Measurements from ENCODE around the gene DNAJC8. TPM values are rescaled to one million over a fixed set of nuclear protein-coding genes. Genes with fewer than 3 reads are reported as not detected.

Gene DNAJC8
- total and polyA plus RNA-seq, 2 of the 8 experiments (the other 6 are each of a cell fraction or from before 2014, with no cell fraction given), result 116 to 134 TPM

- no peak overlapping the region for H3K4ac ChIP-seq (replicated peaks; ENCODE audit: insufficient read length, low read depth, low read length)
- H3K36me3 ChIP-seq (ENCODE audit: control insufficient read depth in 2 of 4, insufficient read depth in 4 of 4, low read length in 3 of 4), result peaks cover 0 to 4% (median 0%) of the 10 kb centered on the region in 4 experiments; a peak in 2 of 8 replicates
- peaks cover 12% of the 10 kb centered on the region for H3K23me2 ChIP-seq (ENCODE audit: low read depth, low read length)
- H4K20me1 ChIP-seq (replicated peaks in 1 of 2; ENCODE audit: control insufficient read depth in 1 of 2, insufficient read depth in 2 of 2, low read length in 2 of 2), result peaks cover 9 to 10% of the 10 kb centered on the region in 2 experiments
- H2AFZ ChIP-seq (ENCODE audit: low read length), result no peak overlapping the region
- H2BK120ac ChIP-seq (replicated peaks; ENCODE audit: low read depth, low read length), result no peak overlapping the region
- no peak overlapping the region for H2BK12ac ChIP-seq (ENCODE audit: low read depth, low read length)
- no peak overlapping the region for H2BK15ac ChIP-seq (ENCODE audit: low read length)
- FAIRE-seq (no peak), DNase-seq (ENCODE audit: low read depth in 1 of 2, low spot score in 2 of 2) (no peak)
- H4K91ac ChIP-seq (replicated peaks; ENCODE audit: insufficient read length, low read length), result no peak overlapping the region
- no peaks in the 10 kb centered on the region for H3K9me3 ChIP-seq (ENCODE audit: insufficient read depth in 2 of 2, low read depth in 1 of 2, low read length in 1 of 2)
- no peak overlapping the region for H3K23ac ChIP-seq (ENCODE audit: insufficient read length)
- H4K5ac ChIP-seq (ENCODE audit: insufficient read length, low read depth, low read length), result no peak overlapping the region
- no peak overlapping the region; a peak in 1 of 4 replicates for H3K4me2 ChIP-seq (ENCODE audit: insufficient read depth in 1 of 2, low read depth in 2 of 2, low read length in 2 of 2)
- H3K14ac ChIP-seq (ENCODE audit: insufficient read length), result no peak overlapping the region
- H3K56ac ChIP-seq (replicated peaks; ENCODE audit: insufficient read length, low read depth, low read length), result no peak overlapping the region
- H3K9ac ChIP-seq (replicated peaks in 1 of 4; ENCODE audit: extremely low read depth in 1 of 4, low read depth in 3 of 4, low read length in 3 of 4), result no peak overlapping the region
- no peaks in the 10 kb centered on the region for H3K27me3 ChIP-seq (replicated peaks in 1 of 4; ENCODE audit: control insufficient read depth in 3 of 4, extremely low read depth in 1 of 4, insufficient read depth in 3 of 4, low read length in 3 of 4)
- no peak overlapping the region for H2BK5ac ChIP-seq (ENCODE audit: low read depth, low read length)
- no peak overlapping the region for H2BK20ac ChIP-seq (ENCODE audit: low read length)
- ChIA-PET CTCF (ENCODE audit: partially characterized antibody) (interaction anchor here (0.7 to 5.2 kb wide), 2 partner anchors 10 to 23 kb away, joined by 3 to 56 read pairs; no protein-coding TSS in a partner anchor), POLR2A (ENCODE audit: partially characterized antibody) (interaction anchor here (1.1 to 19.5 kb wide), 10 partner anchors 11 to 532 kb away, joined by 3 to 324 read pairs (median 17); partner anchors contain the start of genes ATP5IF1, DNAJC8, FAM76A and MED18)
- H3K4me1 ChIP-seq (replicated peaks in 1 of 4; ENCODE audit: control insufficient read depth in 3 of 4, insufficient read depth in 4 of 4, low read length in 3 of 4), result peaks cover 3 to 13% (median 11%) of the 10 kb centered on the region in 4 experiments; a peak in 5 of 7 replicates
- no peak overlapping the region for H3K27ac ChIP-seq (ENCODE audit: low read depth, low read length)
- TF ChIP-seq SRF (IDR thresholded peaks at IDR 0.05; ENCODE audit: low read depth, low read length) (no peak), RXRA (IDR thresholded peaks at IDR 0.05; ENCODE audit: insufficient read depth, low read depth, low read length) (no peak), BRCA1 (IDR thresholded peaks at IDR 0.05; ENCODE audit: low read depth, low read length) (no peak)
- no peak overlapping the region for H2AK5ac ChIP-seq (ENCODE audit: low read depth, low read length)
- 95% methylated on average over 4 of the region's 4 CpGs; no CpG with 5 or more reads in 1 of the 2 experiments for WGBS, 2 experiments (ENCODE audit: extremely low coverage in 1 of 2, insufficient coverage in 1 of 2, insufficient read length in 1 of 2, insufficient replicate concordance in 2 of 2, low coverage in 1 of 2, low lambda C conversion rate in 2 of 2, missing lambda C conversion rate in 1 of 2)
- no peak overlapping the region for H3K18ac ChIP-seq (ENCODE audit: extremely low read depth, low read length)
- peaks cover 19 to 27% of the 10 kb centered on the region in 2 experiments for H3K79me2 ChIP-seq (ENCODE audit: control insufficient read depth in 1 of 2, insufficient read depth in 2 of 2, low read length in 2 of 2)
- peaks cover 8% of the 10 kb centered on the region for H3K79me1 ChIP-seq (ENCODE audit: low read depth, low read length)
- no peak overlapping the region for H4K8ac ChIP-seq (ENCODE audit: extremely low read depth, insufficient read depth, low read length)
- H3K4me3 ChIP-seq (ENCODE audit: extremely low read depth in 1 of 4, insufficient read depth in 2 of 4, low read depth in 3 of 4, low read length in 4 of 4), result no peak overlapping the region
Measured at GRCh38 chr1:28257736-28258135, 24.9 kb upstream of the DNAJC8 start.
